Parathyroid adenoma (tissue), 2 donors: ENCODE measurements around the gene ARHGAP9.
"Not testable (repeated sequence)": the region's sequence is repeated elsewhere in the genome, so short reads cannot be mapped to it uniquely, and the experiment has no call there.

Experiments used
- H2AFZ ChIP-seq: fragments of 300-600 bp; sonication (generic); one replicate; pipeline ENCODE4 v1.7.0; 2017; ENCODE audit warnings: antibody characterized with exemption, mild to moderate bottlenecking
- H3K27ac ChIP-seq: fragments of 300-600 bp; sonication (generic); one replicate; pipeline ENCODE4 v1.7.0; 2017
- H3K27me3 ChIP-seq: fragments of 300-600 bp; sonication (generic); one replicate; pipeline ENCODE4 v1.7.0; 2017; ENCODE audit warnings: low read length; ENCODE audit not compliant: control insufficient read depth, insufficient read depth
- H3K36me3 ChIP-seq: fragments of 300-600 bp; sonication (generic); one replicate; pipeline ENCODE4 v1.7.0; 2017; ENCODE audit warnings: low read length; ENCODE audit not compliant: control insufficient read depth, insufficient read depth
- H3K4me1 ChIP-seq: fragments of 300-600 bp; sonication (generic); one replicate; pipeline ENCODE4 v1.7.0; 2017; ENCODE audit warnings: control low read depth
- H3K4me2 ChIP-seq: fragments of 300-600 bp; sonication (generic); one replicate; pipeline ENCODE4 v1.7.0; 2017; ENCODE audit warnings: low read length
- H3K4me3 ChIP-seq: fragments of 300-600 bp; sonication (generic); one replicate; pipeline ENCODE4 v1.7.0; 2017; ENCODE audit warnings: low read depth, low read length
- H3K79me2 ChIP-seq: fragments of 300-600 bp; sonication (generic); one replicate; pipeline ENCODE4 v1.7.0; 2017; ENCODE audit warnings: control low read depth
- H3K9ac ChIP-seq: fragments of 300-600 bp; sonication (generic); one replicate; pipeline ENCODE4 v1.7.0; 2017; ENCODE audit warnings: mild to moderate bottlenecking
- H3K9me3 ChIP-seq: fragments of 300-600 bp; sonication (generic); one replicate; pipeline ENCODE4 v1.7.0; 2017; ENCODE audit warnings: low read length; ENCODE audit not compliant: control insufficient read depth
- CTCF ChIP-seq: fragments of 300-600 bp; sonication (generic); IDR thresholded peaks from one replicate; pipeline ENCODE4 v1.7.0; 2017; ENCODE audit warnings: antibody characterized with exemption, mild to moderate bottlenecking
- donor health status: primary hyperparathyroidism.

The ARHGAP9 gene

GRCh38 chr12:57441846-57442427, 37.7 kb downstream of the ARHGAP9 start:
- no peaks in the 10 kb centered on the region for H3K36me3 ChIP-seq
- H3K27ac ChIP-seq, result no peak overlapping the region
- no peak overlapping the region for H3K4me2 ChIP-seq
- no peaks in the 10 kb centered on the region for H3K27me3 ChIP-seq
- no peak overlapping the region for H3K4me3 ChIP-seq
- no peaks in the 10 kb centered on the region for H3K4me1 ChIP-seq
- TF ChIP-seq CTCF, result no peak
- H3K9ac ChIP-seq, result no peak overlapping the region
- H2AFZ ChIP-seq, result no peak overlapping the region
- no peaks in the 10 kb centered on the region for H3K79me2 ChIP-seq
- H3K9me3 ChIP-seq, result no peaks in the 10 kb centered on the region

GRCh38 chr12:57441393-57441792, 38.3 kb downstream of the ARHGAP9 start:
- not testable (repeated sequence) for H3K79me2 ChIP-seq, H3K4me3 ChIP-seq, H3K9ac ChIP-seq, H3K4me2 ChIP-seq, H3K27me3 ChIP-seq, H3K36me3 ChIP-seq, H3K4me1 ChIP-seq, H2AFZ ChIP-seq, H3K9me3 ChIP-seq, H3K27ac ChIP-seq

- TF ChIP-seq CTCF, result no peak
- no peaks in the 10 kb centered on the region for H3K36me3 ChIP-seq
- no peak overlapping the region for H3K4me3 ChIP-seq
- no peak overlapping the region for H3K27ac ChIP-seq
- H3K9me3 ChIP-seq, result no peaks in the 10 kb centered on the region
- H2AFZ ChIP-seq, result peak overlapping the region; percentile 8
- H3K27me3 ChIP-seq, result no peaks in the 10 kb centered on the region
- no peaks in the 10 kb centered on the region for H3K79me2 ChIP-seq
- H3K9ac ChIP-seq, result no peak overlapping the region
- no peaks in the 10 kb centered on the region for H3K4me1 ChIP-seq
- H3K4me2 ChIP-seq, result no peak overlapping the region
Measured at GRCh38 chr12:57439762-57440266, 39.9 kb downstream of the ARHGAP9 start.

GRCh38 chr12:57438400-57438799, 41.3 kb downstream of the ARHGAP9 start:
- no peak overlapping the region for H3K27ac ChIP-seq
- H3K36me3 ChIP-seq, result no peaks in the 10 kb centered on the region

GRCh38 chr12:57435293-57435692, 44.4 kb downstream of the ARHGAP9 start:
- H3K9ac ChIP-seq, result no peak overlapping the region
- H3K4me3 ChIP-seq, result no peak overlapping the region
- TF ChIP-seq CTCF, result no peak

More at GRCh38 chr12:57438400-57438799, 41.3 kb downstream of the ARHGAP9 start:
- Histone ChIP-seq H3K4me2 (no peak overlapping the region), H3K9me3 (no peaks in the 10 kb centered on the region), H2AFZ (no peak overlapping the region), H3K79me2 (no peaks in the 10 kb centered on the region), H3K9ac (no peak overlapping the region), H3K4me3 (no peak overlapping the region), H3K4me1 (no peaks in the 10 kb centered on the region), H3K27me3 (no peaks in the 10 kb centered on the region)
- TF ChIP-seq CTCF, result no peak

More at GRCh38 chr12:57435293-57435692, 44.4 kb downstream of the ARHGAP9 start:
- Histone ChIP-seq H2AFZ (no peak overlapping the region), H3K4me2 (no peak overlapping the region), H3K9me3 (no peaks in the 10 kb centered on the region), H3K36me3 (no peaks in the 10 kb centered on the region), H3K4me1 (no peaks in the 10 kb centered on the region), H3K79me2 (no peaks in the 10 kb centered on the region), H3K27me3 (no peaks in the 10 kb centered on the region), H3K27ac (no peak overlapping the region)
